ENCODE results near the gene SRC.

GRCh38 chr20:37352608-37352980 lies 6.7 kb downstream of the SRC start:
- TF ChIP-seq, protein P1, sequence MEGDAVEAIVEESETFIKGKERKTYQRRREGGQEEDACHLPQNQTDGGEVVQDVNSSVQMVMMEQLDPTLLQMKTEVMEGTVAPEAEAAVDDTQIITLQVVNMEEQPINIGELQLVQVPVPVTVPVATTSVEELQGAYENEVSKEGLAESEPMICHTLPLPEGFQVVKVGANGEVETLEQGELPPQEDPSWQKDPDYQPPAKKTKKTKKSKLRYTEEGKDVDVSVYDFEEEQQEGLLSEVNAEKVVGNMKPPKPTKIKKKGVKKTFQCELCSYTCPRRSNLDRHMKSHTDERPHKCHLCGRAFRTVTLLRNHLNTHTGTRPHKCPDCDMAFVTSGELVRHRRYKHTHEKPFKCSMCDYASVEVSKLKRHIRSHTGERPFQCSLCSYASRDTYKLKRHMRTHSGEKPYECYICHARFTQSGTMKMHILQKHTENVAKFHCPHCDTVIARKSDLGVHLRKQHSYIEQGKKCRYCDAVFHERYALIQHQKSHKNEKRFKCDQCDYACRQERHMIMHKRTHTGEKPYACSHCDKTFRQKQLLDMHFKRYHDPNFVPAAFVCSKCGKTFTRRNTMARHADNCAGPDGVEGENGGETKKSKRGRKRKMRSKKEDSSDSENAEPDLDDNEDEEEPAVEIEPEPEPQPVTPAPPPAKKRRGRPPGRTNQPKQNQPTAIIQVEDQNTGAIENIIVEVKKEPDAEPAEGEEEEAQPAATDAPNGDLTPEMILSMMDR (IDR thresholded peaks at IDR 0.05; ENCODE audit: low read length) = no peak
- no peak for TF ChIP-seq EZH2 (IDR thresholded peaks at IDR 0.05; ENCODE audit: borderline replicate concordance, low read length)

All from OCI-LY1 (cell line).